Hematopoietic multipotent progenitor cell treated with erythropoietin and hydrocortisone succinate and interleukin-3 and kit ligand, for 8 days (in vitro differentiated cells): ENCODE results near the gene WTIP.
A peak's percentile ranks its signal among the peaks of the same experiment; 100 is the strongest.
"Not testable (repeated sequence)": the region's sequence is repeated elsewhere in the genome, so short reads cannot be mapped to it uniquely, and the experiment has no call there.

Experiments used
- DNase-seq: peaks from one replicate; pipeline ENCODE4 v3.0.0-alpha.2; 2015

The WTIP gene

DNA sequence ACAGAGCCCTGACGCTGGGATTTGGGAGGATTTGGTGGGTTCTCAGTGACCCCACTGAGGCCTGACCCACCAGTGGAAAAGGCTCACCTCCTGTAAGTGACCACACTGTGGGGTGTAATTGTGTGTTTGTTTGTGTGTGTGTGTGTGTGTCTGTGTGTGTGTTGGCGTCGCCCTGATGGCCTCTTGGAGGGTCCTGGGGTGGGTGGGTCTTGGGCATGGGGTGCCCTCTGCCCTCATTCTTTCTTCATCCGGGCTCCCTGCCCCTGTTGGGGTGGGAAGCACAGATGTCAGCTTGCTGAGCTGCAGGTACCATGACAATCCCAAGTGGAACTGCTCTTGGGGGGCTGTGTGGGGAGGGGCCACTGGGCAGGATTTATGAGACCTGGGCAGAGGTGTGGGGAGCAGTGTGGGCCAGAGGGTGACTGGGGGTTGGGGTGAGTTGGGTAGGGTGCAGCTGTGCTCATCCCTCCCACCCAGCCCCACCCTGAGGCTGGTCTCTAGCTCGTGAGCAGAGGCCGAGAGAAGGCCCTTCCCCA is 22.8 kb downstream of the WTIP start:
- DNase-seq, result no peak

DNA sequence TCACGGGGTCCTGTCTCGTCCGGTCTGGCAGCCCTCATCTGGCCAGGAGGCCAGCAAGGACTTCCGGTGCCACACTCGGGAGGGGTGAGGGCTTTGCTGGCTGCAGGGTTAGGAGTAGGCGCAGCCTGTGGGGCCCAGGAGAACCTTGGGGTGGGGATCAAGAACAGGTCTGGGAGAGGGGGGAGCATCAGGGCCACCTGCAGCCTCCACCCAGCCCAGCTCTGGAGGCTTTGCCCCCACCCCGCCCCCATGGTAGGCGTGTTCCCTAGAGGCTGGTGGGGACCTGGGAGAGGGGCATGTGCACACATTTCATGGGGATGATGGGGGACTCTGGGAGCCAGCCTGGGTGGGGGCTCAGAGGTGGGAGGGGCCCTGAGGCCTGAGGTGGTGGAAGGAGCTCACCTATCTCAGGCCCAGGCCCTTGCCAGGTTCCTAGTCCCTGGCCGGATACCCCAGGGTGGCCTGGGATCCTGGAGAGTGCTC is 23.3 kb downstream of the WTIP start:
- no peak for DNase-seq

DNA sequence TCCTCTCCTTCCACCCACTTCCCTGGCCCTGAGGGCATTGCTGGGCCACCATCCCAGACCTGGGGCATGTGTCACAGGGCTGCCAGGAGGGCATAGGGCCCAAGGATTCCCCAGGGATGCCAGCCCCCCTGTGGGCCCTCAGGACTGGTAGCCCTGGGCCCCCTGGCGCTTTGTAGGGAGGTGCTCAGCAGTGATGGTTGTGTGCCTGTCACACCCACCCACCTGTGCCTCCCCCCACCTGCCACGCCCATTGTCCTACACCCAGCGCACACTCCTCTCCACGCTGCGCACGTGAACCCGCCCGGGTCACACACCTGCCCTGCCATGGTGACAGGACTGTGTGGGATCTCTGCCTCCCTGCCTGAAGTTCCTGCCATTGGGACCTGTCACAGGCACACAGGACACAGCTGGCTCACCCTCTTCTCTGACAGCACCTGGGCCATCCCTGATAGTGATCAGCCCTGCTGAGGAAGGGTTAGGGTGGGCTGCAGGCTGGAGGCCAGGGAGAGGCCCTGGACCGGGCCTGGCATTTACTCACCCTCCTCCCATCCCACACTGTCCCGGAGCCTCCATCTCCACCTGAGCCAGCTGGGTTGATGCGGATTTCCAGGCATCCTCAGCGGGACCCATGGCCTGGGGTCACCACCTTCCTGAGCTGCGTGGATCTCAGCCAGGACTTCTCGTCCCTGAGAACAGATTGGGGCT is 23.9 kb downstream of the WTIP start:
- DNase-seq, result no peak

DNA sequence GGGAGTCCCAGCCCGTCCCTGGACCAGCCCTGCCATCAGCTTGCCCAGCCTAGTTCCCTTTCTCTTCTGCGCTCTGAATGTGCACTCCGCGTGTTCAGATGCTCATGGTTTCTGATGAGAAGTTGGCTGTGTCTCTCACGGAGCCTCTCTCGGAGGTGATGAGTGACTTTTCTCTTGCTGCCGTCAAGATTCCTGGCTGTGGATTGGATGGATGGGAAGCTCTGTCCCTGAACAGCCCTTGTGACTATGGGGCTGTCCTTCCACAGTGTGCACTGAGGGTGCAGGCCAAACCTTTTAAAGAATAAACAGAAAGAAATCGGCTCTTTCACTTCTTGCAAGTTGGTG is 24.4 kb downstream of the WTIP start:
- DNase-seq, result no peak

DNA sequence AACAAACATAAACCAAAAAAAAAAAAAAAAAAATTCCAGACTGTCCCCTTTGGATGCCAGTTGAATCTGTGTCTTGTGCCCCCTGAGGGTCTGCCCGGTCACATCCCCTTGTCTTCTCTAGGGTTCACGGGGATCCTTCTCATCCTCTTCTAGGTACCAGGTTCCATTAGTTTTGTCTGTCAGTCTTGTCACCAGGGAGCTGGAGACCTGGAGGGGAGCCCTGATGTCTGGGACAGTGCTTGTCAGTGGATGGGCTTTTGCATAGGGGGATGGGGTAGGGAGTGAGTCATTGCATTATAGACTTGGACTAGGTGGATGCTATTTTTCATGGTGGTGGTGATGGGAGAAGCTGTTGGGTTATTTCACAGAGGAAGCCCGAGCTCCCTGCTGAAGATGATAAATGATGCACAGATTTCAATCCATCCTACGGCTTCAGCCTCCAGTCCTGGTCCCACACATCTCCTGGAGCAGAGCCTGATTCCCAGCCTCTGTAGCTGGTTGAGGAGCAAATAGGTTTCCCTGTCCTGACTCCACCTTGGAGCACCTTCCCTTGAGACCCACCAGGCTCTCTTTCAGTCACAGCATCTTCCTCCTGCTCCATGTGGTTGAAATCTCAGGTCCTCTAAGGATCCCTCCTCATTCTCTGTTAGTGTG is 26.0 kb downstream of the WTIP start:
- no peak for DNase-seq

DNA sequence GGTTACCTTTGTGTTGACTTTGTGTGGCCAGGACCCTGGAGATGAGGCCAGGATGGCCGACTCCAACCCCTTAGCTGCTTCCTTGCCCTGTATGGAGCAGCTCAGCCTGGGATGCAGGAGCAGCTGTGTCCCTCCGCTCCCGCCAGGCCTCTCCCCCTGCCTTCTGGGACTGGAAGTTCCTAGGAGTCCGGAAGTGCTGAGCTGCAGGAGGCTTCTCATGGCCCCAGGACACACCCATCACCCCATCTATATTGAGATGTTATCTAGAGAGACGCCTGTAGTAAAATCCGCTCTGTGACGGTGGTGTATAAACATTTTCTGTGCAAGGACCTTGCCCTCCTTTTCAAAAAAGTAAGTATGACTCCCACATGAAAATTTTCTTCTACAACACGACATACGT is 27.0 kb downstream of the WTIP start:
- no peak for DNase-seq

DNA sequence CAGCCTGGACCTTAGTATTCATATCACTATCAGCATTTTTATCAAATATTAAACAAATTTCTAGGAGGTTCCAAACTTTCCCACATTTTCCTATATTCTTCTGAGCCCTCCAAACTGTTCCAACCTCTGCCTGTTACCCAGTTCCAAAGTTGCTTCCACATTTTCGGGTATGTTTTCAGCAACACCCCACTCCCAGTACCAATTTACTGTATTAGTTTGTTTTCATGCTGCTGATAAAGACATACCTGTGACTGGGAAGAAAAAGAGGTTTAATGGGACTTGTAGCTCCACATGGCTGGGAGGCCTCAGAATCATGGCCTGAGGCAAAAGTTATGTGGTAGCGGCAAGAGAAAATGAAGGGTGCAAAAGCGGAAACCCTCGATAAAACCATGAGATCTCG is 29.3 kb downstream of the WTIP start:
- DNase-seq, result not testable (repeated sequence)

DNA sequence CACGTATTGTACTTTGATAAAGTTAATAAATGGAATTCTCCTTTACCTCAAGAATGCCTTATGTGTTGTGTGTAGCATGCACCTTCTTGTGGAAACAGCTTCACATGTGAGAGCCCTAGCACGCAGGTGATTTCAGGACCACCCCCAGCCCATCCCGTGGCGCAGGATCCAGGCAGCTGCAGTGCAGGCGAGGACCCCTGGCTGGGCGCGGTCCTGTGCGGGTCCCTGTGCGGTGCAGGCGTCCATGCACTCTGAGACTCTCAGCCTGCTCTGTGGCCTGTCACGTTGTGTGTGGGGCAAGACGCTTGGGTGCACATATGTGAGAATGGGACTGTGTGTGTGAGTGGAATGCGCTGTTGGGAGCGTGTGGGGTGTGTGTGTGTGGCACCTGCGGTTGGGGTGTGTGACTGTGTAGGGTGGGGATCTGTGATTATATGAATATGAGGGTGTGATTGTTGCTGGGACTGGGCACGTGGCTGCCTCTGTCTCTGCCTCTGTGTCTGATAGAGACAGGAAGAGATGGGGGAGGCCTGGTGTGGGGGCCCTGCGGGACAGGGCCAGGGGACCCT is 30.8 kb downstream of the WTIP start:
- DNase-seq, result no peak

DNA sequence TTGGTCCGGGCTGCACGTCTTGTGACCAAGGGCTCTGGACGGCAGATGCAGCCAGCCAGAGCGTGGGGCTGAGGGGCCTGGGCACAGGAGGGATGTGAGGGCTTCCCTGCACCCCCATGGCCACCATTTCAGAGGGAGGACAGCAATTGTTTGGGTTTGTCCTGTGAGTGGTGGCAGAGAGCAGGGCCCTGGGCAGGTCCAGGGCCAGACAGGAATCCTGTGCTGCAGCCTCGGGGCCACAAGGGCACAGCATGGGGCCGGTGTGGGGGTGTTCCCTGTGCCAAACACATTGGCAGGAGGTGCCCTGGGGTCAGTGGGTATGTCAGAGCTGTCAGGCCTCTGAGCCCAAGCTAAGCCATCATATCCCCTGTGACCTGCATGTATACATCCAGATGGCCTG is 32.2 kb downstream of the WTIP start:
- DNase-seq, result no peak

DNA sequence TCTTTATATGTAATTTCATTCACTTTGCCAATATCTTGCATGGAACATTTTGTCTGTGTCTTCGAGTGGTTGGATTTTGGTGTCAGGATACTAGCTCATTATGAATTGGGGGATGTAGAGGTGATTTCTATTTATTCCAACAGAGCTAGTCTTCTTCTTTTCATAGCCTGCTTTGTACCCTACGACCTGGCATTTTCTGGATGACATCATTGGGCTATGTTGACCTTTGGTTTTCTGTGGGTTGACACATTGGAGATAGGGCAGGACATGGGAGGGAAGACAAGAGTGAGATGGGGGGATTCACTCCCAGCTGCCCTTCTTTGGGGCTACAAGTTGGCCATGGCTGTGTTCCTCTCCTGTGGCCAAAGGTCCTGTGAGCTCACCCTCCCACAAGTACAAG is 38.0 kb downstream of the WTIP start:
- no peak for DNase-seq

DNA sequence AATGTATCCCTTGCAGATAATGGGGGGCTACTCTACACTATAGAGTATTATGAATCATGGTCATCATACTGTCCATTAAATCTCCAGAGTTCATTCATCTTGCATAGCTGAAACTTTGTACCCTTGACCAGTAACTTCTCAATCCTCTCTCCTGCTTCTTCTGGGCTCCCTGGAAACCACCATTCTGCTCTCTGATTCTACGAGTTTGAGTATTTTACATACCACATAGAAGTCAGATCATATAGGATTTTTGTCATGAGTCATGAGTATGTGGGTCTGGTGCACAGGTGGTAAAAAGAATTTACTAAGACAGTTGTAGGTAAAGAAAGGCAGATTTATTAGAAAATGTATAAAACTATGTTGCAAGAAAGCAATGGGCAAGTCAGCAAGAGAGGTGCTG is 41.9 kb downstream of the WTIP start:
- DNase-seq, result no peak

DNA sequence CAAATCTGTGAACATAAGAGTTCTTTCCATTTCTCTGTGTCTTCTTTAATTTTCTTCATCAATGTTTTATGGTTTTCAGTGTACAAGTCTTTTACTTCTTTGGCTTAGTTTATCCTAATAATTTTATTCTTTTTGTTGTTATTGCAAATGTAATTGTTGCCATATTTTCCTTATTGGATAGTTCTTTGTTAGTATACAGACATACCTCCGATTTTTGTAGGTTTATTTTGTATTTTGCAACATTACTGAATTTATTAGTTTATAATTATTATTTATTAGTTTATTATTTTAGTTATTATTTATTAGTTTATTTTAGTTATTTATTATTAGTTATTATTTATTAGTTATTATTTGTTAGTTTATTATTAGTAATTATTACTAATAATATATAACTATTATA is 43.4 kb downstream of the WTIP start:
- no peak for DNase-seq

DNA sequence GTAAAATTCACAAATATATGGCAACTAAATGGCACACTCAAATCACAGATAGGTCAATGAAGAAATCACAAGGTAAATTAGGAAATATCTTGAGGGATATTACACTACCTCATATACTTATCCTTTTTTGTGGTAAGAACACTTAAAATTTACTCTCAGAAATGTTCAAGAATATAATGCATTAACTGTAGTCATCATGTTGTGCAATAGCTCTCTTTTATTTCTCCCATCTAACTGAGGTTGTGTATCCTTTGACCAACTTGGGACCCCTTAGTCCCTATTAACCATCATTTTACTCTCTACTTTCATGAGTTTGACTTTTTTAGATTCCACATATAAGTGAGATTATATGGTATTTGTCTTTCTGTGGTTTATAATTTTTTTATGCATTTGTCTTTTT is 52.6 kb downstream of the WTIP start:
- no peak for DNase-seq

DNA sequence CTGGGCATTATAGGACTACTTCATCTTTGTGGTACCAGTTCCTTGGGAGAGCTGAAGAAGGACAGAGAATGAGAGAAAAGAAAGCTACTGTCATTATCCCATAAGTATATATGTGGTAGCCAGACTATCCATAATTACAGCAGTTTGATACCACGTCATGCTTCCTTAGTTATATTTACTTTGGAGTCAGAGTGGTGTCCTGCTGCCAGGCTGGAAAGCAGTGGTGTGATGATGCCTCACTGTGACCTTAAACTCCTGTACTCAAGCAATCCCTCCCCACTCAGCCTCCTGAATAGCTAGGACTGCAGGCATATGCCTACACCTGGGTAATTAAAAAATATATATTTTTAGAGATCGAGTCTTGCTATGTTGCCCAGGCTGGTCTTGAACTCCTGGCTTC is 57.8 kb downstream of the WTIP start:
- no peak for DNase-seq

DNA sequence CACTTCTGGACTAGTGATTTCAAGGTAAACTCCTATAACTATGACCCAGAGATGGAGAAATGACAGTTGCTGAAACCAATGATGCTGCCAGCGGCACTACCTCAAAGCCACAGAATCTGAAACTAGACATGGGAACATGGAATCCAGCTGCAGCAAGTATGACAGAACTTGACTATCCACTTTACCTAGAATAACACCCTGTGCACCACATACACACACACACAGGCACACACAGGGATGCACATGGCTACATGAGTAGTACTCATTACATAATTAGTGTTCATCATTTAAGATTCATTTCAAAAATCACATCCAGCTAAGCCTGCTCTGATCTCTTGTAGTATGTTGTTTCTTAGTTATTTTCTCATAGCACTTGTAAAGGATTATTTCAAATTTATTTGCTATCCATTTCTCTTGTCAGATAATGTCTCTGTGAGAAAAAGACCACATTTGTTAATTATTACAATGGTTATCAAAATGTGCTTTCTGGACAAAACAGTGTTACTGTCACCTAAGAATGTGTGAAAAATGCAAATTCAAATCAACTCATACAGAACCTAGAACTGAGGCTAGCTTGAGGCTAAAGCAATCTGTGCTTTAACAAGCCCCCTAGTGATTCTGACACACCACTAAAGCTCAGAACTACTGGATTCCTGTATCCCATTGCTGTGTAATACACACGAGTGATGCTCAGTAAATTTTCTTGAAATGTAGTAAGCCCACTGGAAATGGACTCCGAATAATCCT is 59.4 kb downstream of the WTIP start:
- no peak for DNase-seq

DNA sequence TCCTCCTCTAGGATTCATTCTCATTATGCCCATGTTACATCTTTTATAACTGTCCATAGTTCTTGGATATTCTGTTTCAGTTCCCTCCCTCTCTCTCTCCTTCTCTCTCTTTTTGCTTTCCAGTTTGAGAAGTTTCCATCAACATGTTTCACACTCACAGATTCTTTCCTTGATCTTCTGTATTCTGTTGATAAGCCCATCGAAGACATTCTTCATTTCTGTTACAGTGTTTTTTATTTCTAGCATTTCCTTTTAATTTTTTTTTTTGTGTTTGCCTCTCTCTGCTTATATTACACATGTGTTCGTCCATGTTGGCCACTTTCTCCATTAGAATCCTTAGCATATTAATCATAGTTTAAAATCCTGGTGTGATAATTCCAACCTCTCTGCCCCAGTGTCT is 68.3 kb downstream of the WTIP start:
- DNase-seq, result no peak

DNA sequence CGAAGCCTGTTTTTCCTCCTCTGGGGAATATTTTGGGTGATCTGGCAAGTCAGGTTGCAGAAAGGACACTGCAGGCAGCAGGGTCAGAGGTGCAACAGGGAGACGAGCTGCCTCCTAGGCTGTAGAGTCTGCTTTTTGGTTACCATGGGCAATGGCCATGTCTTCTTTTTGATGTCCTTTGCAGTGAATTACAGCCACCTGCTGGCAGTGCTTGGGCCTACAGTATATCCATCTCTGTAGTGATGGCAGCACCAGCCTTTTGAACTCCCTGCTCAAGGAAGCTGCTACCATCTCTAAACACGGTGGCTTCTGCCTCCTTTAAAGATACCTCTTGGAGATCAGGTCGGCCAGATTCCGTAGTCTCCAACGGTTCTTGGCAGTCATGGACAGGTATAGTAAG is 73.9 kb downstream of the WTIP start:
- no peak for DNase-seq

DNA sequence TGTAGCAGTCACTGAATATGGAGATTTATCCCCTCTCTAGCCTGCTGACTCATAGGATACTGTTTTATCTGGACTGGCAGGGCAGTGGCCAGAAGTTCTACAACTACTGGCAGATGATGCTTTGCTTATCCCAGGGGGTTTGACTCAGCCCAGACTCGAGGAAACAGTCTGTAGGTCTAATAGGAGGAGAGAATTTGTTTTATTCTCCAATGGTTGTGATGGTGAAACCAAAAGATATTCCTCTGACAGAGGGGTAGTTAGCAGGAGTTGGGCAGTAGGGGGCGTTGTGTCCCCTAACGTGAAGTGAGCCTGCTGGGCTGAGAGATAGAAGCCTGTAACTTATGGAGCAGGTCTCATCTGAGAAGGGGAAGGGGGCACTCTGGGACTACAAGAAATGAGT is 74.9 kb downstream of the WTIP start:
- DNase-seq, result peak; percentile 24

DNA sequence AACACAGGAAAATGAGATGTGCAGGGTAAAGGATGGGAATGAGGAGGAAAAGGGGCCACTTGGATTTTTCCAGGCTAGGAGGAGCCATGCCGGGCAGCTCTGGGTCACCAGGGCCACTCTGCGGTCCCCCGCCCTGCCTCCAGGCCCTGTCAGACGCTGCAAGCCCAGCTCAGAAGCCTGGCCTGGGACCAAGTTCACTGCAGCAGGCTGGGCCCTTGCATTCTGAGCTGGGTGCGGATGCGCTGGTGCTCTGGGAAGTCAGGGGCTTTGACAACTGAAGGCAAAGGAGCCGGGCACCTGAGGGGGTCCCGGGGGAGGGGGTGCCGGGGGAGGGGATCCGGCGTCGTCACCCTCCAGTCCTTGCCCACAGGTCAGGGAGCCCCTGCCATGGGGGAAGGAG is 77.5 kb downstream of the WTIP start:
- DNase-seq, result no peak

DNA sequence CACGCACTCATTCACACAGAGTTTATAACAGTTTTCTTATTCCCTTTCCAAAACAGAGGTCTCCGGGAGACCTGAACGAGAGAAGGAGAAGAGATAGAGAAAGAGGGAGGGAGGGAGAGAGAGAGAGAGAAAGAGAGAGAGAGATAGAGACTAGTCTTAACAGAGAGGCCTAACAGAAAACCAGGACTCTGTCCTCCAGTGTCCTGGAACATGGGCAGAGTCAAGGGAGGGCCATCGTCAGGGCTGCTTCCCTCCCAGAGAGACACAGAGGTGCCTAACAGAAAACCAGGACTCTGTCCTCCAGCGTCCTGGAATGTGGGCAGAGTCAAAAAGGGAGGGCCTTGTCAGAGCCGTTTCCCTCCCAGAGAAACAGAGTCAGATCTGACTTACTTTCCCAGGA is 78.7 kb downstream of the WTIP start:
- DNase-seq, result no peak
